Measurements from ENCODE around the gene TRIM37.

The TRIM37 gene

GRCh38 chr17:59037960-59038359 lies 68.7 kb downstream of the TRIM37 start:
- no peak for DNase-seq (ENCODE audit: low spot score)

GRCh38 chr17:59030811-59031210 lies 75.9 kb downstream of the TRIM37 start:
- no peak for DNase-seq (ENCODE audit: low spot score)

GRCh38 chr17:59028328-59028727 lies 78.4 kb downstream of the TRIM37 start:
- DNase-seq (ENCODE audit: low spot score), result no peak

- DNase-seq (ENCODE audit: low spot score), result no peak
These were observed 78.9 kb downstream of the TRIM37 start for GRCh38 chr17:59027750-59028149.

- DNase-seq (ENCODE audit: low spot score), result no peak
These were observed 80.3 kb downstream of the TRIM37 start for GRCh38 chr17:59026176-59026939.

GRCh38 chr17:59024916-59025315 lies 81.8 kb downstream of the TRIM37 start:
- no peak for DNase-seq (ENCODE audit: low spot score)

- no peak for DNase-seq (ENCODE audit: low spot score)
These were observed 88.7 kb downstream of the TRIM37 start for GRCh38 chr17:59018019-59018418.

GRCh38 chr17:59011975-59012374 lies 94.7 kb downstream of the TRIM37 start:
- DNase-seq (ENCODE audit: low spot score), result no peak

GRCh38 chr17:59010026-59010425 lies 96.7 kb downstream of the TRIM37 start:
- DNase-seq (ENCODE audit: low spot score), result no peak

- no peak for DNase-seq (ENCODE audit: low spot score)
These were observed 97.9 kb downstream of the TRIM37 start for GRCh38 chr17:59008737-59009136.

GRCh38 chr17:59007995-59008394 lies 98.7 kb downstream of the TRIM37 start:
- DNase-seq (ENCODE audit: low spot score), result no peak

- peak; percentile 67 for DNase-seq (ENCODE audit: low spot score)
These were observed 102.2 kb downstream of the TRIM37 start for GRCh38 chr17:59004338-59005111.

GRCh38 chr17:59003860-59004259 lies 102.8 kb downstream of the TRIM37 start:
- no peak for DNase-seq (ENCODE audit: low spot score)

- DNase-seq (ENCODE audit: low spot score), result no peak
These were observed 103.8 kb downstream of the TRIM37 start for GRCh38 chr17:59002848-59003247.

GRCh38 chr17:59002126-59002525 lies 104.6 kb downstream of the TRIM37 start:
- no peak for DNase-seq (ENCODE audit: low spot score)

- no peak for DNase-seq (ENCODE audit: low spot score)
These were observed 105.4 kb downstream of the TRIM37 start for GRCh38 chr17:59001158-59001814.

GRCh38 chr17:59000022-59000421 lies 106.7 kb downstream of the TRIM37 start:
- no peak for DNase-seq (ENCODE audit: low spot score)

GRCh38 chr17:58999500-58999899 lies 107.2 kb downstream of the TRIM37 start:
- no peak for DNase-seq (ENCODE audit: low spot score)

GRCh38 chr17:58998871-58999270 lies 107.8 kb downstream of the TRIM37 start:
- DNase-seq (ENCODE audit: low spot score), result no peak

- DNase-seq (ENCODE audit: low spot score), result no peak
These were observed 108.7 kb downstream of the TRIM37 start for GRCh38 chr17:58997756-58998553.

GRCh38 chr17:58996968-58997367 lies 109.7 kb downstream of the TRIM37 start:
- no peak for DNase-seq (ENCODE audit: low spot score)

All from D341Med (cell line).